Chondrocyte (in vitro differentiated cells): ENCODE measurements around the gene KIF5A. TPM values are rescaled to one million over a fixed set of nuclear protein-coding genes. Genes with fewer than 3 reads are reported as not detected.
A peak's percentile ranks its signal among the peaks of the same experiment; 100 is the strongest.

Experiments
- DNase-seq: peaks from one replicate; pipeline ENCODE4 v3.0.0; 2021; ENCODE audit warnings: mixed read lengths, low spot score
- H3K27ac Mint-ChIP-seq: one replicate; pipeline ENCODE4 v1.8.0; 2021; ENCODE audit warnings: mild to moderate bottlenecking, moderate library complexity, mixed read lengths; ENCODE audit not compliant: unreplicated experiment
- H3K27me3 Mint-ChIP-seq: 2 replicates; pipeline ENCODE4 v1.8.0; 2021; ENCODE audit warnings: low read depth, mixed read lengths
- H3K36me3 Mint-ChIP-seq: 2 replicates; pipeline ENCODE4 v1.8.0; 2021; ENCODE audit warnings: low read depth, mixed read lengths
- H3K4me1 Mint-ChIP-seq: 2 replicates; pipeline ENCODE4 v1.8.0; 2021; ENCODE audit warnings: low read depth, mild to moderate bottlenecking, mixed read lengths
- H3K4me3 Mint-ChIP-seq: one replicate; pipeline ENCODE4 v1.8.0; 2021; ENCODE audit warnings: mild to moderate bottlenecking, moderate library complexity, mixed read lengths; ENCODE audit not compliant: unreplicated experiment
- H3K9me3 Mint-ChIP-seq: 2 replicates; pipeline ENCODE4 v1.8.0; 2021; ENCODE audit warnings: low read depth, mixed read lengths
- total RNA-seq: library from RNA; stranded (reverse); gene quantifications from 3 replicates; pipeline ENCODE4 v1.2.1, GENCODE V29; 2021
- TF ChIP-seq, protein P1 (sequence below): fragments of 200-600 bp; sonication (generic); IDR thresholded peaks from 2 replicates; pipeline ENCODE4 v1.5.0; 2021; ENCODE audit warnings: antibody characterized with exemption, mild to moderate bottlenecking, moderate library complexity

The KIF5A gene
- total RNA-seq, 1 donor from 2014 or later = 3.5 TPM

DNA sequence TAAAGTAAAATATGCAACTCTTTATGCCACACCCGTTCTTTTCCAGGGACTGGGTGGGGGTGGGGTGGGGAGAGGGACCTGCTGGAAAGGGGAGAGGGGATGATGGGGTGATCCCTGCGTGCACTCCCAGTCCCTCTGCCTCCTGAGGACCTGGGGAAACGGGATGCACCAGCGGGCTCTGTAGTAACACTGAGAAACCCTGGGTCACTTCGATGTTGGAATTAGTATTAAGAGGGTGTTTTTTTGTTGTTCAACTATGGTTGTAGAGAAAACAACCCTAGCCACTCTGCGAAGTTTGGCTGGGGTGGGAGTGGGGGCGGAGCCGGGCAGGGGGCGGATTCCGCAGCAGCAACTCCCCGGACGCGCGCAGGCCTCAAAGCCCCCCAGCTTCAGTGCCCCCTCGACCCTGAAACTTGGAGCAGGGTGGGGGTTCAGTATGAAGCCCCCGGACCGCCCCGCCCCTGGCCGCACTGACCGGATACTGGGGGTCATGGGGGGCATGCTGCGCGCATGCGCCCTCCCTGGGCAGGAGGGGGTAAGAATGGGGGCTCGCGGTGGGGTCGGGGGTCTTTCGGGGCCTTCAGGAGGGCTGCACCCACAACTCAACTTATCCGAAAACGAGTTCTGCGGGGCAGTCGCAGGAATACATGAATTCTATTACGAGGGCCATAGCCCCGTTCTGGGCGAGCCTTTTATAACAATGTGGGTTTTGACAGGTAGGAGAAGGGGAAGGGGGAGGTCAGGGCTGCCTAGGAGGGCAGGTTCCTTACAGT is 60.1 kb downstream of the KIF5A start:
- Mint-ChIP-seq H3K4me1 (peaks cover 37% of the 10 kb centered on the region), H3K27ac (no peak overlapping the region), H3K9me3 (no peaks in the 10 kb centered on the region), H3K27me3 (no peaks in the 10 kb centered on the region), H3K36me3 (peaks cover 4% of the 10 kb centered on the region), H3K4me3 (peak overlapping the region; percentile 66)
- TF ChIP-seq, protein P1, sequence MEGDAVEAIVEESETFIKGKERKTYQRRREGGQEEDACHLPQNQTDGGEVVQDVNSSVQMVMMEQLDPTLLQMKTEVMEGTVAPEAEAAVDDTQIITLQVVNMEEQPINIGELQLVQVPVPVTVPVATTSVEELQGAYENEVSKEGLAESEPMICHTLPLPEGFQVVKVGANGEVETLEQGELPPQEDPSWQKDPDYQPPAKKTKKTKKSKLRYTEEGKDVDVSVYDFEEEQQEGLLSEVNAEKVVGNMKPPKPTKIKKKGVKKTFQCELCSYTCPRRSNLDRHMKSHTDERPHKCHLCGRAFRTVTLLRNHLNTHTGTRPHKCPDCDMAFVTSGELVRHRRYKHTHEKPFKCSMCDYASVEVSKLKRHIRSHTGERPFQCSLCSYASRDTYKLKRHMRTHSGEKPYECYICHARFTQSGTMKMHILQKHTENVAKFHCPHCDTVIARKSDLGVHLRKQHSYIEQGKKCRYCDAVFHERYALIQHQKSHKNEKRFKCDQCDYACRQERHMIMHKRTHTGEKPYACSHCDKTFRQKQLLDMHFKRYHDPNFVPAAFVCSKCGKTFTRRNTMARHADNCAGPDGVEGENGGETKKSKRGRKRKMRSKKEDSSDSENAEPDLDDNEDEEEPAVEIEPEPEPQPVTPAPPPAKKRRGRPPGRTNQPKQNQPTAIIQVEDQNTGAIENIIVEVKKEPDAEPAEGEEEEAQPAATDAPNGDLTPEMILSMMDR = no peak
- DNase-seq = no peak

DNA sequence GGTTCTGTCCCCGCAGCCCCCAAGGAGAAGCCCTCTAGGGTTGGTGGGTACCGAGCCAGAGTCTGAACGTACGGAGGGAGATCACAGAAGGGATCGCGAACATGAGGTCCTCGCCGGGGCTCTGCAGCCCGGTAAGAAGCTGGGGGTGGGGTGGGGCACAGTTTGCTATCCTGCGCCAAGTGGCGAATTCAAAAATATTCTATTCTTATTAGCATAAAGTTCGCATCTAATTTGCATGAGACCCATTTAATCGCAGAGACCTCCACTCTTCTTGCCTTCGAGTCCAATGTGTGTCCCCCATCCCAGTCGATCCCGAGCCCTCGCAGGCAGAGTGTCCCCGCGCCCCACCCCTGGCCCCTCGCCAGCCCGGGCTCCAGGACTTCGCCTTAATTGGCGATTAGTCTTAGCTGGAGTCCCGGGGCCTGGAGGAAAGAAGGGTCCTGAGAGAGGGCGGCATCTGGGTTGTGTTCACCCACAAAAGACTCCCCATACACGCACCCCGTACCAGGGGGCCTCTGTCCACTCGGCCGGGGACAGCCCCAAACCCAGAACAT is 60.8 kb downstream of the KIF5A start:
- TF ChIP-seq, protein P1 = no peak
- Mint-ChIP-seq H3K27me3 (no peaks in the 10 kb centered on the region), H3K4me1 (peaks cover 32% of the 10 kb centered on the region), H3K36me3 (peaks cover 7% of the 10 kb centered on the region), H3K4me3 (peak overlapping the region; percentile 66), H3K27ac (no peak overlapping the region), H3K9me3 (no peaks in the 10 kb centered on the region)
- DNase-seq = no peak

DNA sequence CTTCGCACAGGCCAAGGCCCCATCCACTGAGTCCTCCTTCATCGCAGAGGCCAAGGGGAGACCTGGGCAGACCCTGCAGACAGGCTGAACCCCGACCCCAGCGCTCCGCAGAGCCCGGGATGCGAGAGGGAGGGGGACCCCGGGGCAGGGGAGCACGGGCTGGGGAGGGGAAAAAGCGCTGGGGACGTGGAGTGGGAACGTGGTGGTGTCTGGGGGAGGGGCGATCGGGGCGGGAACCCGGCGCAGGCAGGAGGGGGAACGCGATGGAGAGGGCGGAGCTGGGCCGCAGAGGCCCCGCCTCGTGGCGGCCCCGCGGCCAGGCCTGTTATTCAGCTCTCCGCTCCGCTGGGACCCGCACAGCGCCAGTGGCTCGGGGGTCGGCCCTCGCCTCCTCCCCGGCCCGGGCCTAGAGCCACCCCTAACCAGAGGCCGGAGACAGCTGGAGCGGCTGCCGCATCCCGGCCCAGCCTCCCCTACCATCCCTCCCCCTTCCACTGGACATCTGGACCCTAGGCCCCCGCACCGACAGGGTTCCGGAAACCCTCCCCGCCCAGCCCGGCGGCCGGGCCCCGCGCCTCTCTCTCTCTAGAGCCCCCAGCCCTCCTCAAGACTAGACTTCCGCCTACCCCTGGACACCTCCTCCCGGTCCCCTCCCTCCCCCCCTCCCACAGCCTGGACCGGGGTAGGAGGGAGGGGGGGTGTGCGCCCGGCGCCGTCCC is 61.4 kb downstream of the KIF5A start, which contains the start of gene ARHGEF25:
TSS of gene ARHGEF25 (plus strand) at position 328 of the 719 bp plus-strand sequence. CDS start 460 bp downstream, outside the sequence.
- no peak for DNase-seq
- H3K4me3 Mint-ChIP-seq = peak within 1 kb of the TSS; percentile 74
- H3K27ac Mint-ChIP-seq = no peak within 1 kb of the TSS
- no peaks in the 10 kb centered on the region for H3K27me3 Mint-ChIP-seq
- peaks cover 12% of the 10 kb centered on the region for H3K36me3 Mint-ChIP-seq
- TF ChIP-seq, protein P1 = no peak
- no peaks in the 10 kb centered on the region for H3K9me3 Mint-ChIP-seq
- peaks cover 33% of the 10 kb centered on the region for H3K4me1 Mint-ChIP-seq

DNA sequence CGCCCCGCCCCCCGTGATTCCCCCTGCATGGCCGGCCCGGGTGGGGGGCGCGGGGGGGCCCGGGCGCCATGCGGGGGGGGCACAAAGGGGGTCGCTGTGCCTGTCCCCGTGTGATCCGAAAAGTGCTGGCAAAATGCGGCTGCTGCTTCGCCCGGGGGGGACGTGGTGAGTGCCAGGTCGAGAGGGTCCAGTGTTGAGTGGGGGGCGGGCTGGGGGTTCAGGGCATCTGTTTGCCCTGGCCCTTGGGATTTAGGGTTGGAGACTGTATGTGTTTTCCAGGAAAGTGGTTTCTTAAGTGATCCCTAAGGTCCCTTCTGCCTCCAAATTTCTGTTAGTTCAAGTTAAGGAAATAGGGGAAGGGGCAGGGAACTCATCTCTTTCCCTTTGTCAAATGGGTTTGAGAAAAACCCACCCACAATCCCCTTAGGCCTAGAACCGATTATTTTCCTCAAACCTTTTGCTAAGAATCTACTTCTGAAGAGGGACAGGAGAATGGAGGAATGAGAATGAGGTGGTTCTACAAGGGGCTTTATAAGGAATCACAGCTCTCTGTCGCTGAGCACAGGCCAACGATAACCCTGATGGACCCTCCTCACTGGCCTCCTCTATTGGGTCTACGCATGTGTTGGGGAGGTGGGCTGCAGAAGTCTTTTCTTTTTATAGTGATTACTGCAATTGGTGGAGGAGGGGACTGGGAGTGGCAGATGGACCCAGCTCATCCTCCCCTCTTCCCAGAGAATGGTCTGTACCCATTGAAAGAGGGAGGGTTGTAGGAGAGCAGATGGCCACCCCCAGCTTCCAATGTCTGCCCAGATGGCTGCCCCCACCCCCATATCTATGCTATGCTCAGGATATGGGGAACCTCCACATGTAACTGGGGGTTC is 62.2 kb downstream of the KIF5A start:
- H3K36me3 Mint-ChIP-seq = peaks cover 17% of the 10 kb centered on the region
- no peaks in the 10 kb centered on the region for H3K27me3 Mint-ChIP-seq
- peaks cover 35% of the 10 kb centered on the region for H3K4me1 Mint-ChIP-seq
- no peak overlapping the region for H3K27ac Mint-ChIP-seq
- H3K4me3 Mint-ChIP-seq = peak overlapping the region; percentile 74
- no peaks in the 10 kb centered on the region for H3K9me3 Mint-ChIP-seq
- no peak for DNase-seq
- TF ChIP-seq, protein P1 = no peak
